Right renal pelvis (tissue), 4 donors: ENCODE results near the gene CDH13. TPM values are rescaled to one million over a fixed set of nuclear protein-coding genes. Genes with fewer than 3 reads are reported as not detected.

Experiments used
- DNase-seq, 4 donors: peaks; one replicate each; pipeline ENCODE4 v3.0.0-alpha.2; 2013; ENCODE audit warnings: low read depth in 4 of 4, low spot score in 3 of 4, missing footprints in 1 of 4
- polyA plus RNA-seq, 4 donors: library from polyadenylated mRNA; unstranded; fragments of 120-200 nt; gene quantifications; one replicate each; pipeline ENCODE4 v1.2.1, GENCODE V29; 2013; ENCODE audit not compliant: insufficient read length in 4 of 4

The CDH13 gene
- polyA plus RNA-seq, 4 donors = 10.1 to 16.5 (median 13.4) TPM

- DNase-seq = no peak
Observed at GRCh38 chr16:82874672-82875071, 247.9 kb downstream of the CDH13 start.

- no peak for DNase-seq
Observed at GRCh38 chr16:82876951-82877350, 250.2 kb downstream of the CDH13 start.

GRCh38 chr16:82878466-82878865 lies 251.7 kb downstream of the CDH13 start:
- DNase-seq = no peak

DNA sequence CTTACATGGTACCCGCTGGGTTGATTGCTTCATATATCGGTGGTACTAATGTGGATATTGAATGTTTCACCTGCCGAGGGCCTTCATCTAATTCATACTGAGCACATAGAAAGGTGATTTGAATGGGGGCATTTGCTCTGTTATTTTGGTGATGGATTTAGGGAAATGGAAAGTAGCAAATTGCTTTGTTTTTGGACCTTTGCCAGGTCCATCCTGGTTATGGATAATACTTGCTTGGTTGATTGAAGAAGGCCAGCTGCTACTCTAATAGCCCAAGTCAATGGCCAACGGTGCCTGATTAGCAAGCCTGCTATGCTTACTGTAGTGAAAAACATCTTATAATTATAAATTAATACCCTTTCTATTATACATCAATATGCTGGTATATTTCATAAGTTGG lies 253.6 kb downstream of the CDH13 start:
- DNase-seq = no peak

- no peak for DNase-seq
Observed at GRCh38 chr16:82881516-82881915, 254.7 kb downstream of the CDH13 start.

- DNase-seq = no peak
Observed at GRCh38 chr16:82882226-82882625, 255.5 kb downstream of the CDH13 start.

DNA sequence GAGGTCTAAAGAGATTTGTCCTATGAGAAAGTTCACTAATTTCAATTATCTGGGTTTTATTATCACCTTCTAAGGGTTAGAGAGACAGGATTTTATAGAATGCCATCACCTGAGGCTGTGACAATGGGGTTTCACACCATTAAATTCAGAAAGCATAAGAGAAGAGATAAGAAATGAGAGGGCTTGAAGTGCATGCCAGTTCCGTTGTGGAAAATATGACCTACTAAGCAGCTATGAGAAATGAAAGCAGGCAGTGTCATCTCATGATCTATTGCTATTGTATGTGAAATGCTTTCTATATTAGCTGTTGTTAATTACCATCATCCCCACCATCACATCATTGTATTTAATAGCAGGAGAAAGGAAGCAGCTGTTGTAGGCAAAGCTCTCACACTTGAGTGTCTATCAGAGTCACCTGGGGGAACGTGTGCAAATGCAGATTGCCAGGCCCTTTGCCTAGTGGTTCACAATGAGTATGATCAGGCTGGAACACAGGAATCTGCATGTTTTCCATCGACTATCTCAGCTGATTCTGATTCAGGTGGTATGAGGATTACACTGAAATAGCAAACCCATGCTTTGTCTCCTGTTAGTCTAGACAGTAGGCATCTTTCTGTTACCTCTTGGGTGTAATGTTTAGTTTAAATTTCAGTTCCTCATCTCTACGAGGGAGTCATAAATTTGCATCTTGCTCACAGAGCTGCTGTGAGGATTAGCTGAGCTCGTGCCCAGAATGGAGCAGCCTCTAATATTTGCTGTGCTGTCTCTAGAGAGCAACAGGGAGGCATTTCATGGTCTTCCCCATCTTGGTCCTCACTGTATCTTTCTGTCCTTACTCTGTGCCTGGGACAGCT lies 256.4 kb downstream of the CDH13 start:
- DNase-seq = no peak

- DNase-seq = no peak
Observed at GRCh38 chr16:82884320-82884898, 257.6 kb downstream of the CDH13 start.

DNA sequence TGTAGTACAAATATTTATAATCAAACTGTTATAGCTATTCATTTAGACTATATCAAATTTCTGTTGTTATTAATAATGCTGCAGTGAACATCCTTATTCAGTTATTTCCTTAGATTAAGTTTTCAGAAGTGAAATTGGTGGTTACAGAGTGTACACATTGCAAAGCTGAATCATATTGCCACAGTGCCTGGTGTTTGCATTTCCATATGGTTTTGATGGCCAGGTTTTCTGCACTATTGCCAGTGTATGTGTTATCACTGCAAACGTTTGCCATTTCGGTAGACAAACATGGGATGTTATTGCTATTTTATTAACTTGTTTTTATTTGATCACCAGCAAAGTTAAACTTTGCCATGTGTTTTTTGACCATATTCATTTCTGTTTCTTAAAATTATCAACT lies 259.4 kb downstream of the CDH13 start:
- DNase-seq = no peak

GRCh38 chr16:82888591-82889001 lies 261.8 kb downstream of the CDH13 start:
- DNase-seq = peak; percentile 56 to 88 (median 80)

- no peak for DNase-seq
Observed at GRCh38 chr16:82891424-82891823, 264.7 kb downstream of the CDH13 start.

DNA sequence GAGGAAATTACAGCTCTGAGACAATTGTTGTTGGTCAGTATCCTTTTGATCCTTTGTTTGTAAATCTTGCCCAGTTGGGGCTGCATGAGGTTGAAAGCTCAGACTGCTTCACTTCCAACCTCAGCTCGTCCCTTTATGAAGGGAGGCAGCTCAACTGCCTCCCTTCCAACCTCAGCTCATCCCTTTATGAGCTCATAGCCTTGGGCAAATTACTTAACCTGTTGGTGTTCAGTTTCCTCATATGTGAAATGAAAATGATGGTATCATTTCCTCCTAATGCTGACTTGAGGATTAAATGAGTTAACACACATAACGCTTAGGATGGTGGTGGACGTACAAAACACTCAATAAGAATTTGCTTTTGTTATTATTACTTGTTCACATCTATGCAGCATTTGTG lies 265.1 kb downstream of the CDH13 start:
- no peak for DNase-seq

DNA sequence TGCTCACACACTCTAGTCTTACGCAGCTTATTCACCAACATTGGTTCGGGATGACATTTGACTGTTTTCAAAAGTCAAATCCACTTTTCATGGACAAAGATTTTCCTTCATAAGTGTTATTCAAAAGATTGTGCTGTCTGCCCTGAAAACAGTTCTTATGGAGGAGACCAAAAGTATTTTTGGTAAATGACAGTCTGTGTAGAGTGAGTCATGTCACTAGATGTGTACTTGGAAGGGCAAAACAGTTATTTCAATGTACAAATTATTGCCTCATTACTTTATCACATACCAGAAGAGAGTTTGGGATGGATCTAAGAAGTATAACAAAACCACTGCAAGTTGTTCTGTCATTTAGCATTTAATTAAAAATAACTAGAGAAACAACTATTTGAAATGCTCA lies 265.6 kb downstream of the CDH13 start:
- DNase-seq = no peak

GRCh38 chr16:82895843-82896242 lies 269.1 kb downstream of the CDH13 start:
- no peak for DNase-seq

- no peak for DNase-seq
Observed at GRCh38 chr16:82899006-82899405, 272.2 kb downstream of the CDH13 start.

GRCh38 chr16:82899731-82900450 lies 273.1 kb downstream of the CDH13 start:
- DNase-seq = no peak

DNA sequence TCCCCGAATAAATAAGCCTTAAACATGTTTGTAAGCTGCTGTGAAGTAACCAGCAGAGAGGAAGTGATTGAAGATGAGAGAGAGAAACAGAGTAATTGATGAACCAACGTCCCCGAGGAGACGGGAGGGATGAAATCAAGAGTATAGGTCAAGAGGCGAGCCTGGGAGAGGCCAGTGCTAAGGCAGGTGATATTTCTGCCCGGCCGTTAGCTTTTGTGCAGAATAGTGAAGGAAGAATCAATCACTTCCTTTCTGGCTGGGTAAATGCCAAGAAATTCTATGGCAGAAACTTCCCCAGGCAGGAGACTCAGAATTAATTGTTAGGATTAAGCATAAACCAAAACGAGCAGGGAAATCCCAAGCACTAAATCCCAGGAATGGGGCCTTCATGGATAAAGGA lies 273.8 kb downstream of the CDH13 start:
- DNase-seq = no peak

DNA sequence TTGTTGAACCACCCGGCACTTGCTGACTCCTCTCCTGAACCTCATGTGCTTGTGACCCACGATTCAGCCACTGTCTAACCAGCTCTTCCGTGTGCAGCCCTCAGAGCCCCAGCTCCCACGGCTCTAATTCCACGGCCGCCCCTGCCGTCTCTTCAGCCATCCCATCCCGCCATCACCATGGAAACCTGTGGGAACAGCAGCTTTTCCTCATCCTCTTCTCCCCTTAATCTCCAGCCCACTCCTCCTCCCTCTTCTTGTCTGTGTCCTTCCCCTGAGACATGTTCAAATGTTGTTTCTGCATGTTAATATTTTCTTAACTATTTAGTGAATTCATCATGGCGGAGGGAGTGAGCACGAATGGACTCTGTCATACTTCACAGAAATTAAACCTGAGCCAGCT lies 285.2 kb downstream of the CDH13 start:
- no peak for DNase-seq

- DNase-seq = no peak
Observed at GRCh38 chr16:82915139-82915824, 288.5 kb downstream of the CDH13 start.

DNA sequence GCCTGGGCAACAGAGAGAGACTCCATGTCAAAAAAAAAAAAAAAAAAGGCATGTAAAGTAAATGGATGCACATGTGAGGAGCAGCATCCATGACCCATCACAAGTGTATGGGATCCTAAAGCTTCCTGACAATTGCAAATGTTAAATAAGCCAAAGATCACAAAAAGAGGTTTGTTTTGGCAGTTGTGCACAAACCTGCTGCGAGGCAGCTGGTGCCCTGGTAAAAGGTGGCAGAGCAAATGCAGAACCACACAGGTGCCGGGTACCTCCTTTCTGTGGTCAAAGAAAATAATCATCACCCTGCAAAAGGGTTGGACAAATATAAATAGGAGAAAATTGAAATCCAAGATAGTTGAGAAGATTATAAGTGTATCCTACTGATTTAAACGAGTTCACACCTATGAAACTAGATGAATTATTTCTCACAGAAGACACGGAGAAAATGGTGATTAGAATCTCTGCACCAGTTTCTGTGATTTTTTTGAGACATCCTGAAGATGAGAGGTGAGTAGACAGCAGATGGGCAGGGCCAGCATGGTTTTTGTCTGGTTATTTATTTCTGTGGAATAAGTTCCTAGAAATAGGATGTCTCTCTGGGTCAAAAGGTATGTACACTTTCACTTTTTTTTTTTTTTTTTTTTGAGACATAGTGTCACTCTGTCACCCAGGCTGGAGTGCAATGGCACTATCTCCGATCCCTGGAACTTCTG lies 291.3 kb downstream of the CDH13 start:
- DNase-seq = no peak
